ENCODE data around the gene HOXD8.

HOXD8 gene

DNA sequence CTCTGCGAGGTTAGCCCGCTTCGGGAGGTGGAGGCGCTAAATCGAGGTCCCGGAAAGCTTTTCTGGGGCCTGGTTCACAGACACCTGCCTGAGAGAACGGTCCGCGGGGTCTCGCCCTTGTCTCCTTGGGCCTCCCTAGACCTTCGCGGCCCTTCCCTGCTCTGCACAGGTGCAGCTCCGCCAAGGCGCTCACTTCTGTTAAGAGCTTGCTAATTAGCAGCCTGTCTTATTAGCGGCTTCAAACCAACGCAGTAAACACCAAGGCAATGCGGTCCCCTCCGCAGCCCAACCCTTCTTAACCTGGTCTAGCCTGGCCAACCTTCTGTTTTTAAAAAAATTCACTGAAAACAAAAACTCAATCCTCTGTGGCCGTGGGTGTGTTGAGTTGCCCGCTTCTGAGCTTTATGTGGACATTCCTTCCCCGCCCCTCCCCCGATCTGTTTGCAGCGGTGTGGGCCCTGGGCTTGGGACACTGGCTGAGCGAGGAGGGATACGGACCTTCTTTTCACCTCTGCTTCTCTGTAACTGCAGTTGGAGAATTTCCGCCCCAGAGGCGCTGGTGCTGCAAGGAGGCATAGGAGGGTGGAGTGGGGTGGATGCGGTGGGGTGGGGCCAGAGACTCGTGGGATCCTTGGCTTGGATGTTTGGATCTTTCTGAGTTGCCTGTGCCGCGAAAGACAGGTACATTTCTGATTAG is 18.4 kb downstream of the HOXD8 start:
- DNase-seq = no peak

DNA sequence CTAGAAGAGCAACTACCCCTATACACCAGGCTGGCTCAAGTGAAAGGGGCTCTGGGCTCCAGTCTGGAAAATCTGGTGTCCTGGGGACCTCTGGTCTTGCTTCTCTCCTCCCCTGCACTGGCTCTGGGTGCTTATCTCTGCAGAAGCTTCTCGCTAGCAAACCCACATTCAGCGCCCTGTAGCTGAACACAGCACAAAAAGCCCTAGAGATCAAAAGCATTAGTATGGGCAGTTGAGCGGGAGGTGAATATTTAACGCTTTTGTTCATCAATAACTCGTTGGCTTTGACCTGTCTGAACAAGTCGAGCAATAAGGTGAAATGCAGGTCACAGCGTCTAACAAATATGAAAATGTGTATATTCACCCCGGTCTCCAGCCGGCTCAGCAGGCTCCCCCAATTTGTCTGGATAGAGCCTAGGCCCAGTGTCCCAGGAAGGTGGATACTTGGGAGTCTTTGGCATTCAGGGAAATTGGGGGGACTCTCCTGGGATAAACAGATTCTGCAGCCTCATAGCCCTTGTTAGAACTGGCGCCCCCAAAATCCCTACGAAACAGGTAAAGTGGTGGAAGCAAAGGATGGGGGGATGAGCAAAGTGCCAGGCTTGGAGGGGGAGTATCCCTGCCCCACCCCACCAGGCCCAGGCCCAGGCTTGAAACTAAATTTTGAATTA is 19.4 kb downstream of the HOXD8 start:
- DNase-seq = no peak

DNA sequence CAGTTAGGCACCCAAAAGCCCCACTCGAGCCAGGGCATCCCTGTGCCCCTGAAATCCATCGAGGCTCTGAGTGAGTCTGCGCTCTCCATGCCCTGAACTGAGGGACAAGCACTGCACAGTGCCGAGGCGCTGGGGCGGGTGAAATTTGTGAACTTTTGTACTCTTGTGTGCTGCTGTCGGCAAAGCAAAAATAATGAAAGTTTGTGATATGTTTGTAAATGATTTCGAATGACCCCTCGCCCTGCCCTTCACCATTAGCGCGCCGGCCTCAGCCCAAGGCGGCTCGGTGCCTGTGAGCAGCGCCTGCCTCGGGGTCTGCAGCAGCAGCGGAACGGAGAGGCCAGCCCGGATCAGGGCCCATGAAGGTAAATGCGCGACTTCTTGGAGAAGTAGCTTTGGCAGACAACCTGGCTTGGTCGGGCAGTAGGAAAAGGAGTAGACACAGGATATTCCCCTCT is 20.0 kb downstream of the HOXD8 start:
- no peak for DNase-seq

DNA sequence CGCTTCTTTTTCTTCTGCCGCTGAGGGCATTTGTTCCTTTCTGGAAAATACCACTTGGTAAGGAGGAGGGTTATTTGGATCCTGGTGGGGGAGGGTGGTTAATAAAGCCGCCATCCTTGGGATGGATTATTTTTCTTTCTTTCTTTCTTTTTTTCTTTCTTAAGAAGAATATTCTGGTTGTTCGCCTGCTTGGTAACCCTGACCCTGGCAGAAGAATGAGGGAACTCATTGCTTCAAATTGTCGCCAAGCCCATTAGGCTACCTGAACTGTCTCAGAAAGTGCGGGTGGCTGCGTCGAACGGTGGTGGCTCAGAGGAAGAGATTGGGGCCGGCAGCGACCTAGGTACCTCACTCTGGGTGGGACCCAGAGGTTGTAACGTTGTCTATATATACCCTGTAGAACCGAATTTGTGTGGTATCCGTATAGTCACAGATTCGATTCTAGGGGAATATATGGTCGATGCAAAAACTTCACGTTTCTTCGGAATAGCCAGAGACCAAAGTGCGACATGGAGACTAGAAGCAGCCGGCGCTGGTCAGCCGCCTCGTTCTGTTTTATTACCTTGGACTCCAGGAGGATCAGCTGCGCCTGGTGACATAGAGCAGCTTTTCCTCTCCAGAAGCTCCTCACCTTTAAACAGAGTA is 20.6 kb downstream of the HOXD8 start:
- no peak for DNase-seq

DNA sequence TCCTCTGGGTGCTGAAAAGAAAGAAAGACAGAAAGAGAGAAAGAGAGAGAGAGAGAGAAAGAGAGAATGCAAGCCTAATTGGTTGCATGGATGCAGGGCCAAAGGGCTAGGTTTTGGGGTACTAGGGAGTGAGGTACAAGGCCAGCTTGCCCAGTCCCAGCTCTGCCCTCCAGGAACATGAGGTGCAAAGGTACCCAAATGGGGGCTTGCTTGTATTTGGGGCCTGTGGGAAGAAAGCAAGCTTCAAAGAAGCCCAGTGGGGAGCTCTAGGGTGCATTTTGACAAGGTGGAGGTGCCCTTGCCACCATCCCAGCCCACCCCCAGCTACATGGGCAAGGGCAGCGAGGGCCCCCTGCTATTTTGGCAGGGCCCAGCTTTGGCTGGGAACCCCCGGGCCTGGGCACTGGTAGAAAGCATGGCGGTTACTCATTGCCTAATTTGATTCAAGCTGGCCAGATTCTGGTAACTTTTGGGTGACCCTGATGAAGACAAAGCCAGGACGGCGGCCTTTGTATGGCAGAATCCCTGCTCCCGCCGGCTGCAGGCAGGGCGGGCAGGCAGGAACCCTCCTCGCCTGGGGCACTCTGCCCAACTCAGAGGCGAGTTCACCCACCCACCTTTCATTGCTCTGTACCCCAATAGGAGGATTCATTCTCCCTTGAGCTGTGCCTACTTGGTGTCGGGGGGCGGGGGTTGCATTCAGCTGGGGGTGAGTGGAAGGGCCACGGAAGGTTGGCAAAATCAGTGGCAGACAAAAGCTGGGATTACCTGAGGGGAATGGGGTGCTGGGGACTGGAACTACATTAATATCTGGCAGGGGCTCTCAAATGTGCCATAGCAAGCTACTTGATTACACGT is 21.3 kb downstream of the HOXD8 start:
- no peak for DNase-seq

DNA sequence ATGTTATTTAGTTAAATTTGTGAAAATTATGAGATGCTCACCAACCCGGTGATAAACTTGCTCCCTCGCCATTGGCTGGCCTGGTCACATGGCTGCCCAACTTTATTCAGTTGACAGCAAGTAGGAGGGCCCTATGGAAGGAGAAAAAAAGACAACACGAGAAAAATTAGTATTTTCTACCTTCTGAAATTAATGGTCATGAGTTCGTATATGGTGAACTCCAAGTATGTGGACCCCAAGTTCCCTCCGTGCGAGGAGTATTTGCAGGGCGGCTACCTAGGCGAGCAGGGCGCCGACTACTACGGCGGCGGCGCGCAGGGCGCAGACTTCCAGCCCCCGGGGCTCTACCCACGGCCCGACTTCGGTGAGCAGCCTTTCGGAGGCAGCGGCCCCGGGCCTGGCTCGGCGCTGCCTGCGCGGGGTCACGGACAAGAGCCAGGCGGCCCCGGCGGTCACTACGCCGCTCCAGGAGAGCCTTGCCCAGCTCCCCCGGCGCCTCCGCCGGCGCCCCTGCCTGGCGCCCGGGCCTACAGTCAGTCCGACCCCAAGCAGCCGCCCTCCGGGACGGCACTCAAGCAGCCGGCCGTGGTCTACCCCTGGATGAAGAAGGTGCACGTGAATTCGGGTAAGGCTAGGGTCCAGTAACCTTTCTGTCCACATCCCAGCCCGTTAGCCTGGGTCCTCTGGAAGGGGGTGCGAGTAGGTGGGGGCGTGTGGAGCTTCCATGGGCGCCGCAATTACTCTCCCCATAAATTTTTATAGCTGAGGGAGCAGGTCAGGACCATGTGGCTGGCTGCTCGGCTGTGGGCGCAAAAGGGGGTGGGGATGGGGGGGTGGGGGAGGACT is 22.2 kb downstream of the HOXD8 start, which contains the start of gene HOXD4:
Gene HOXD4 (plus strand): TSS at position 109 of the 846 bp plus-strand sequence. CDS start 84 bp downstream, at position 193.
- DNase-seq = no peak

DNA sequence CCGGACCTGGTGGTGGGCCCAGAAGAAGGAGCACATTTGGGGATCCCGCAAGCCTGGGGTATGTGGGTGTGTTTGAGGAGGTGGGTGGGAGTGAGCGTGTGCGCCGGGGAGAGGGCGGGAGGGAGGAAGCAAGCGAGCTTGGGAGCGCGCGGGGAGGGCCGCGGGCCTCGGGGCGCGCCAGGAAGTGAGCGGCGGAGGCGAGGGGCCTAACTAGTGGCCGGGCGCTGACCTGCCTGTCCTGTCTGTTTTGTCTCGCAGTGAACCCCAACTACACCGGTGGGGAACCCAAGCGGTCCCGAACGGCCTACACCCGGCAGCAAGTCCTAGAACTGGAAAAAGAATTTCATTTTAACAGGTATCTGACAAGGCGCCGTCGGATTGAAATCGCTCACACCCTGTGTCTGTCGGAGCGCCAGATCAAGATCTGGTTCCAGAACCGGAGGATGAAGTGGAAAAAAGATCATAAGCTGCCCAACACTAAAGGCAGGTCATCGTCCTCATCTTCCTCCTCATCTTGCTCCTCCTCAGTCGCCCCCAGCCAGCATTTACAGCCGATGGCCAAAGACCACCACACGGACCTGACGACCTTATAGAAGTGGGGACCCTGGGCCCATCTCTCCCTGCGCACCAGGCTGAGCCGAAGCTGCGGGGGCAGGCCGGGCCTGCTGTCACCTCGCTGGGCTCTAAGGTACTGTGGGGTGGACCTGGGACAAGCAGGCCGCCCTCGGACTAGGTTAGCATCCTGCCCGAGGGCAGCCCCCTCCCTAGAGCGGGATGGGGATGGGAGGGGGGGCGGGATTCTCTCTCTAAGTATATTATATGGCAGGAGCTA is 23.1 kb downstream of the HOXD8 start:
- DNase-seq = no peak

DNA sequence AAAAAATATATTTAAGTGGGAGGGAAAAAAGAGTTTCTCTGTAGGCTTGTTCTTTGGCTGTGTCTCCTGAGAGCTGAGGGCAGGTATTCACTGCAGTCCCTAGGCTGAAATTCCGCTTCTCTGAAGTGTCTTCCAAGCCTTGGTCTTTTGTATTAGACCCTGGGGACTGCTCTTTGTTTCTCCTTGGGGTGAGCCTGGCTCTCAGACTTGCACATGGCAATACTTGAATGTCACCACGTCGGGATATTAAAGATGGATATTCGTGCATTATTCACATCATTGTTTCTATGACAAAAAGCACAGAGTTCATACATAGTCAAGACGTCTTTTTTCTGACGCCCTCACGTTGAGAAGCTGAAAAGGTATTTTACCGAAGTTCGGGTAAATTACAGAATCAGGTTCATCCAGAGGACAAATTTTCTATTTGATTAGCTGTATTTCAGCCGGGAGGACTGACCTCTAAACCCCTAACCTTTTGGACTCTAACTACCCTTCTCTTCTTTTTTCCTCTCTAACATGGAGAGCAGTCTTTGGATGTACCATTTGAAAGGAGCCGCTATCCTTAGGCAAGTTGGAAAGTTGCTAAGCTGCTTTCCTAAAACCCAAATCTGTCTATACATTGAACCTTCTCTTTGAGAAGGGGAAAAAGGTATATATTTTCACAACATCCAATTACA is 25.2 kb downstream of the HOXD8 start:
- no peak for DNase-seq

DNA sequence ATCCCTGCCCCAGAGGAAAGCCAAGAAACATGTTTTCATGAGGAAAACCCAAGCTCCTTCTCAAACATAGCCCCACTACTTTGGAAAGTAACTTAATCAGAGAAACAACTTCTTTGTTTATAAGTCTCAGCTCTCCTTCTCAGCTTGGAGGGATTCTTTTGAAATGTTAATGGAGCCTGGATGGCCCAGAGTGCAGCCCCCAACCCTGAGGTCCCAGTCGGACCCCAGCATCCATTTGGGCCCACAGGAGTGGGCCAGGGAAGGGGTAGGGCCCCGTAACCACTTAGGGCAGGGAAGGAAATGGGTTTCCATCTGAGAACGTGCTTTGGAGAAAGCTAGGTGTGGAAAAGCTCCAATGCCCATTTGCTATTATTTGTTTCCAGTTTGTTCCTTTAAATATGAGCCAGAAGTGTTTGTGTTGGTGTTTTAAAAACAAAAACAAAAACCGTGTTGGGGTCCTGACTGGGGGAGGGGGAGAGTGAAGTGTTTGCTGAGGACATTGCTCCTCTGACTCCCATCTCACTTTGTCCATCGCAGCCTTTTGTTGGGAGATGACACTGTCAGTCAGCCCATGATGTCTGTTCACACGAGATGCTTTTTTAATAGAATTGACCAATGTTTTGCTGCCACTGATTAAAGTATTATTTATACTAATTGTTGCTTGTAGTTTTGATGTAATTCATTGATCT is 26.0 kb downstream of the HOXD8 start:
- no peak for DNase-seq

DNA sequence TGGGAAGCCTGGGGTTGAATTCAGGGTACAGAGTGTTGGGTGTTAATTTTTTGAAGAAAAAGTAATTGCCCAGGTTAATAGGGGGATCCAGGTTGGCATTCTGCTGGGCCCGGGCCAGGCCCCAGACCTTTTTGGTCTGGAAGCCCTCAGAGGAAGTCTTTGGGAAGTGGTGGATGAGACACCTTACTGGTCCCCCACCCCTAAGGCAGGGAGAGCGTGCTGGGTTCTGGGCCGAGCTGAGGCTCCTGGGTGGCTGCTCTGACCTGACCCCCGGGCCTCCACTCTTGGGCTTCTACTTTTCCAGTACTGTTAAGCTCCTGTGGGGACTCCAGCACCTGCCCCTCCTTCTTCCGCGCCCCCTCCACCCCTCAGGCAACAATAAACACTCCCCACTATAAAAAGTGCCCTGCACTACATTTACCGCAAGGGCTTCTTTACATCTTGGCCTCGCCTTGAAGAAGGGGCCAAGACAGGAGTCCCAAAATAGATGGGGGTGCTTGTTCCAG is 26.8 kb downstream of the HOXD8 start:
- no peak for DNase-seq

DNA sequence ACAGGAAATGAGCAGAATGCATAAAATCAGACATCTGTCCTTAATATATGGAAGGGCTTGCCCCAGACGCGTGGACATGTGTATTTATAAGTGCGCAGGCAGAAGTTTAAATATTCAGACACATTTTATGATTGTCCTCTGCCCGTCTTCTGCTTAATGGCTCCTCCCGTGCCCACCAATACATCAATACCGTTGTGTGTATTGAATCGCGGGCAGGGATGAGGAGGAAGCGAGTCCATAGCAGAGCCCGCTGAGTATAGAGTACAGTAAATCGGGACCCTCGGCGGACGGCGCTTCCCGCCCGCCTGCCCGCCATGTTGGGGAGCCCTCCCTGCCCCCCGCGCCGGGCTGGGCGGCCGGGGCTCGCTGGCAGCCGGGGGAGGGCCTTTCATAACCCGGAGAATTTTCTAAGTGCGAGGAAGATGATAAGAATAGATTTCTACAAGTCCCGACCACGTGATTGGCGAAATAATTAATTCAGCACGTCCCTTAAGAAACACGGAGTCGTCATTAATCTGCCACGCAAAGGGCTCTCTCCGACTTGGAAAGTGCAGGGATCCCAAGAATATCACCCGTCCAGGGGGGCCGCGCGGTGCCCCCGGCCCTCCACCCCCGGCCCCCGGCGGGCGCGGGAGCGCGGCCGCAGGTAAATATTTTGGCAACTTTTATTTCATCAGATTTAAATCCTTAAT is 27.4 kb downstream of the HOXD8 start, which contains the start of gene HOXD3:
Gene HOXD3 (plus strand): TSS at position 501 of the 692 bp plus-strand sequence. CDS start 11,808 bp downstream, outside the sequence.
- DNase-seq = no peak

DNA sequence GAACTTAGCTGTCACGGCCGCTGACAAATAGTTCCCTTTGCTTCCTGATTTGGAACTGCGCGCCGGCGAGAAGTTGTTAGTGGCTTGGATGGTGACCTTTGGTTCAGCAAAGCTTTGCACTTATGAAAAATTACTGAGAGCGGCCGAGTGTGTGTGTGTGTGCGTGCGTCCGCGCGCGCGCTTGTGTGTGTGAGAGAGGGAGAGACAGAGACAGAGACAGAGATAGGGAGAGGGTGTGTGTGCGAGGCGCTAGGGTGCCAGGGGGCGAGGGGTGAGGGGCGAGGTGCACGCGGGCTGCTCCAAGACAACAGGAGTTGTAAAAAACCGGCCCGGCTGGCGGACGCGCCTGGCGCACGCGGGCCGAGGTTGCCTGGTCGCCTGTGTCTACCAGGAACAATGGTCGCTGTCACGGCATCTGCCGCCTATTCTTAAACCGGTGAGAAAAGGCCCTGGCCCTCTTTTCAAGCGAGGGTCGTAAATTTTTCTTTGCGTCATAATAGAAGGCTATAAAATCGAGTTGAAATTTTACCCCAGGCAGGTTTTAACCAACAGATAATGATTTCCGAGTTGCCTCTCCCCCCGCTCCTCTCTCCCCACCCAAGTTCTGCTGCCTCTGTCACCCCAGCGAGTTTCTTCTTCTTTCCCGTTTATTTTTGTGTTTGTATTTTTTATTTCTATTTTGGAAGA is 28.1 kb downstream of the HOXD8 start:
- no peak for DNase-seq

DNA sequence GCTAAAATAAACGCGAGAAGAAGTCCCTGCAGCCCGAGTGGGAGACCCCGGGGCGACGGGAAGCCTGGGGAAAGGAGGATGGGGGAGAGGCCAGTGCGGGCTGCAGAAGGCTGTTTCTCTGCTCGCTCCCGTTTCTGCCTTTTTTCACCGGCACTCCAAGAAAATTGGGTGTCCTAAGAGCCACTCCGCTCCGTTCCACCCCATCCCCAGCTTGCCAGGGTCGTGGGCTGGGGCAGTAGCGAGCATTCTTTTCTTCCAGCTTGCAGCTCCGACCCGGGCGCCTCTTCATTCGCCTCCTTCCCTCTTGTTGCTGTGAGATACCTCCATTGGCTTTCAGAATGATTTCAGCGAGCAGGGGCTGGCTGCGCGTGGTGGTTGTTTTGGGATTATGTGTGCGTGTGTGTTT is 28.7 kb downstream of the HOXD8 start:
- DNase-seq = no peak

DNA sequence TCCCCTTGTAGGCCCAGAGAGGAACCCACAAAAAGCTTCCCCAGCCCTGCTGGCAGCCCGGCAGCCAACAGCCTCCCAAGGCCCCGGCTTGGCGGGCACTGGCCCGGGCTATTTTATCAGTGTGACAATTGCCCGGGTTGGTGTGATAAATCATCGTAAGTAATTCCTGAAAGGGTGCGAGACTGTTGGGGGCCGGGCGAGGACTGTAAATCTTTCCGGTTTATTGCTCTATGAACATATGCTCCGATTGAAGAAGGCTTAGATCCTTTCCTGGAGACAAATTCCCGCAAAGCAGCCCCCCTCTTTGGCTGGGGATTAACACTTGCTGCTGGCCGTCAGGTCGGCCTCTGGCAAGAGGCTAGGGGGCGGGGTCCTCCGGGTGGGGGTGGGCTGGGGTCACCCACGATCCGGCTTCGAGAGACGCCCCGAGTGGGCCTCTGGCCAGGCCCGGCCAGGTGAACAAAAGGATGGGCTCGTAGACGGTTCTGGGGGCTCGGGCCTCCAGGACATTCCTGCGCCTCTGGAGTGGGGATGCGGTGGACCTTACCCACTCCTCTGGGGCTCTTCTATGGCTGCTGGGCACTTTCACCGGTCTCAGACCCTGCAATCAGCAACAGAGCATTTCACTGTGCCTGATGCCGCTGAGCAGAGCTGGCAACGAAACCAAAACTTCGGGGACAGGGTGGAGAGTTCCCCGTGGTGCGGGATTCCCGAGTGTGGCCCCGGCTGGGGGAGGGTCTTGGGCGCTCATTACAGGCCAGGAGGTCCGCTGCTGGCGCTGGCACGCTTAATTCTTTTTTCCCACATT is 29.6 kb downstream of the HOXD8 start:
- no peak for DNase-seq

DNA sequence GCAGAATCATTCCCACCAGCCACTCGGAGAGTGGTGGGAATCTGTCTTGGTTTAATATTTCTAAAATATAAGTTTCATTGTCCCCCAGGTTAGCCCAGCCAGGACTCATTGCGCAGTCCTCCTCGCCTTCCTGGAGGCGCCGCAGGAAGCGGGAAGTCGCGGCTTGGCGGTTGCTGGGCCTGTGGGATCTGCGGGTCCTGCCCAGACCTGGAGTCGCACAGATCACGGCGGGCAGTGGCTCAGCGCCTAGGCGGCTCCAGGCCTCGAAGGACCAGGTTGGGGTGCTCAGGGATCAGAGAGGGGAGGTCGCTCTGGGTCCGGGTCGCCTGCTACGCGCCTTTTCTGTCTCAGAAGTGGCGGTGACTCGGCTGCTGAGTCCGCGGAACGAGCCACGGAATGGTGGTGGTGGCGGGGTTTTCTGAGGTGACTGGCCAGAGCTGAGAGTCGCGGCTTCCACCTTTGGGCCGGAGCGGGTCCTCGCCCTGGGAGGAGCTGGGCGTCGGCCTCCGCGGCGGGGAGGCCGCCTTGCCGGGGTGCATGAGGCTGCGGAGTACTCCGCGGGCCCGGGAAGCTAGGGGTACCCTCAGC is 30.3 kb downstream of the HOXD8 start:
- DNase-seq = no peak

DNA sequence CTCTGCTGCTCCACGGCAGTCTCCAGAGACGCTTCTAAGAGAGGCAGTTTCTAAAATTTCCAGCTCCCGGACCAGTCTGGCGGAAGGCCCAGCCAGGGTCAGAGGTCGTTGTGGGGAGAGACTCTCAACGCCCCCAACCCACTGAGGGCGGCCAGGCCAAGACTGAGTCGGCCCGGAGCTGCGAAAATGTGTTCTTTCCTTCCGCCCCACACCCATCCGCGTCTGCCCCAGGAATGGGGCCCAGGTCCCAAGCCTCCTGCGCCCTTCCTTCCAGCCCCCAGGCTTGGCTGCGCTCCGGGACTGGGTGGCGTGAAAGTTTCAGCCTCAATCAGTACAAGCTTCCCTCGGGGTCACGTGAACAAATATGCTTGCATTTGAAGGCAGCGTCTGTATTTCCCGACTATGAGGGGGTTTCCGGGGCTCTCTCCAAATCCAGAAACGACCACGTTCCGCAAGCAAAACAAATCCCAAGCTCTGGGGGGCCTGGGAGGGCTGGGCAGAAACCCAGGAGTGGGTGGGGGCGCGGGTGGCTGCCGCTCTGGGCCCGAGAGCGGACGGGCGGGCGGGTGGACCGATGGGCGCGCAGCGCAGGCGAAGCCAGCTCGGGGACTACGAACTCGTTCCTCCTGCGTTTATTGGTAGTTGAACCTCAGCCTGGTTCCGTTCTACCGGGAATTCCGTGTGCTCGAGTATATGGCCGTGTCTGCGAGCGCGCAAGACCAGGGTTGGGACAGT is 30.9 kb downstream of the HOXD8 start:
- DNase-seq = no peak
